ENCODE results near the gene CHML.

- no peak for TF ChIP-seq MAX (IDR thresholded peaks at IDR 0.05)
- TF ChIP-seq SRF (IDR thresholded peaks at IDR 0.05; ENCODE audit: low read depth, low read length), result no peak
- TF ChIP-seq, protein P1, sequence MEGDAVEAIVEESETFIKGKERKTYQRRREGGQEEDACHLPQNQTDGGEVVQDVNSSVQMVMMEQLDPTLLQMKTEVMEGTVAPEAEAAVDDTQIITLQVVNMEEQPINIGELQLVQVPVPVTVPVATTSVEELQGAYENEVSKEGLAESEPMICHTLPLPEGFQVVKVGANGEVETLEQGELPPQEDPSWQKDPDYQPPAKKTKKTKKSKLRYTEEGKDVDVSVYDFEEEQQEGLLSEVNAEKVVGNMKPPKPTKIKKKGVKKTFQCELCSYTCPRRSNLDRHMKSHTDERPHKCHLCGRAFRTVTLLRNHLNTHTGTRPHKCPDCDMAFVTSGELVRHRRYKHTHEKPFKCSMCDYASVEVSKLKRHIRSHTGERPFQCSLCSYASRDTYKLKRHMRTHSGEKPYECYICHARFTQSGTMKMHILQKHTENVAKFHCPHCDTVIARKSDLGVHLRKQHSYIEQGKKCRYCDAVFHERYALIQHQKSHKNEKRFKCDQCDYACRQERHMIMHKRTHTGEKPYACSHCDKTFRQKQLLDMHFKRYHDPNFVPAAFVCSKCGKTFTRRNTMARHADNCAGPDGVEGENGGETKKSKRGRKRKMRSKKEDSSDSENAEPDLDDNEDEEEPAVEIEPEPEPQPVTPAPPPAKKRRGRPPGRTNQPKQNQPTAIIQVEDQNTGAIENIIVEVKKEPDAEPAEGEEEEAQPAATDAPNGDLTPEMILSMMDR (IDR thresholded peaks at IDR 0.05; ENCODE audit: control extremely low read depth in 1 of 3, insufficient read depth in 1 of 3, low read depth in 1 of 3, low read length in 3 of 3), result no peak
- no peak for TF ChIP-seq YY1 (IDR thresholded peaks at IDR 0.05; ENCODE audit: low read depth, low read length)
- no peak for TF ChIP-seq TCF12 (IDR thresholded peaks at IDR 0.05; ENCODE audit: low read depth, low read length)
- TF ChIP-seq POLR2A (IDR thresholded peaks at IDR 0.05; ENCODE audit: control extremely low read depth in 1 of 2, low read depth in 2 of 2, low read length in 2 of 2), result no peak
These were observed 4.1 kb upstream of the CHML start for GRCh38 chr1:241644259-241644658.

Data from H1 (cell line).